DMS114 treated with DMSO at 0.1 percent for 48 hours (cell line): Measurements from ENCODE around the gene SNN.

Experiments
- DNase-seq: peaks from one replicate; lab custom pipeline; 2025; ENCODE audit not compliant: unreplicated experiment; lab: John Stamatoyannopoulos, UW

The SNN gene

DNA sequence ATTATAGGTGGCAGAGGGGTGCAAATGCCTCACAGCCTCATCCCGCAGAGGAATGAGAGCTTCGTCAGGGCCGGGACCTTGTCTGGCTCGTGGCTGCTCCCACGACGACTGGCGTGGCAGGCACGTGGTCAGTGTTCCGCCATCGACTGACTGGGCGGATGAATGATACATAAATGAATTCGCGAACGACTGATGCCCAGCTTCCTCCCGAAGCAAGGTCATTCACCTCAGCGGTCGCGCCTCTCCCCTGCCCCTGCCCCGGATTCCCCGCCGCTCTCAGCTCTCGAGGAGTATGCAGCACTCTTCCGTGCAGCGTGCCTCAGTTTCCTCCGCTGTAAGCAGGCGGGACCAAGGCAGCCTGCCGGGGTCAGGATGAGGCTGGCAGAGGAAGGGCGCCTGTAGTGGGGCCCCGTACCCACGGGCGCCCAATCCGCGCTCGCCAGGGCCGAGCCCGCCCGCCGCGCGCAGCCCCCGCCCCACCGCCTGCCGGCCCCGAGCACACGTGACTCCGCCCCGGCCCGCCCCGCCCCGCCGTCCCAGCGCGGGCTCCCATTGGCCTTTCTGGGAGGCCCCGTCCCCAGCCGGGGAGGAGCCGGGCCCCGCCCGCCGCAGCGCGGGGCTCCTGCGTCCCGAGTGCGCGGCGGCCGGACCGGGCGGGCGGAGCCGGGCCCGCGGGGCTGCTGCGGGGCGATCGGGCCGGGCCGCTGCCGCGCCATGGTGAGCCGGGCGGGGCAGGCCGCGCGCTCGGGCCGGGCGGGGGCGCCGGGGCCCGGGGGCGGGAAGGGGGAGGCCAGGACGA, at the start of gene SNN:
Gene SNN (plus strand): TSS at position 632 of the 799 bp plus-strand sequence. CDS start 7,605 bp downstream, outside the sequence.
- DNase-seq, result peak; percentile 41

DNA sequence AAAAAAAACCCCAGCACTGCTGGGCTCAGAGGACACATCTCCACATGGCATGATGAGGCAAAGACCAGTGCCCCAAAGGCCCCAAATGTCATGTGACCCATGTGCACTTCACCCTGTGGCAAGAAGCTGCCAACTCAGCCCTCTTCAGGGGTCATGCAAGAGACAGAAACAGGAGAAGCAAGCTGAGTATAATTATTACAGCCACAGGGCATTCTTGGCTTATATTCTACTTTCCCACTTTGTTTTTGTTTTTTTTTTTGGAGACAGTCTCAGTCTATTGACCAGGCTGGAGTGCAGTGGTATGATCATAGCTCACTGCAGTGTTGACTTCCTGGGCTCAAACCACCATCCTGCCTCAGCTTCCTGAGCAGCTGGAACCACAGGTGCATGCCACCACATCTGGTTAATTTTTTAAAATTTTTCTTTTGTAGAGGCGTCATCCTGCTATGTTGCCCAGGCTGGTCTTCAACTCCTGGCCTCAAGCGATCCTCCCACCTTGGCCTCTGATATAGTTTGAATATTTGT, 48.9 kb upstream of the SNN start:
- no peak for DNase-seq

DNA sequence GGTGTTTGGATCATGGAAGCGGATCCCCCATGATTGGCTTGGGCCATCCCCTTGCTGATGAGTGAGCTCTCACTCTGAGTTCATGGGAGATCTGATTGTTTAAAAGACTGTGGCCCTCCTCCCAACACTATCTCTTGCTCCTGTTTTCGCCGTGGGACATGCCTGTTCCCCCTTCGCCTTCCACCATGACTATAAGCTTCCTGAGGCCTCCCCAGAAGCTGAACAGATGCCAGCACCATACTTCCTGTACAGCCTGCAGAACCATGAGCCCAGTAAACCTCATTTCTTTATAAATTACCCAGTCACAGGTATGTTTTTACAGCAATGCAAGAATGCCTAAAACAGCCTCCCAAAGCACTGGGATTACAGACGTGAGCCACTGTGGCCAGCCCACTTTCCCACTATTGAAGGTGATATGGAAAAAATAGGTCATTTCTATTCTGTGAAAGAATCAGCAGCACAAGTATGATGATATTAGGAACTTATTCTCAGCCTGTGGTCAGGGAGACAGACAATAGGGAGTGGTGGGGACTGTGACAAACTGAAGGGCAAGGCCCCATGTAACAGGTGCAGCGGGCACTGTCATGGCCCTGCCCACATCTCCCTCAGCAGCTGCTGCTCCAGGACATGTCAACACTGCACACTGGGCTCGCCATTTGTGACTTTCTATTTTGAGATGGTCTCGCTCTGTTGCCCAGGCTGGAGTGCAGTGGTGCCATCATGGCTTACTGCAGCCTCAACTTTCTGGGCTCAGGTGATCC, 47.8 kb upstream of the SNN start:
- no peak for DNase-seq

DNA sequence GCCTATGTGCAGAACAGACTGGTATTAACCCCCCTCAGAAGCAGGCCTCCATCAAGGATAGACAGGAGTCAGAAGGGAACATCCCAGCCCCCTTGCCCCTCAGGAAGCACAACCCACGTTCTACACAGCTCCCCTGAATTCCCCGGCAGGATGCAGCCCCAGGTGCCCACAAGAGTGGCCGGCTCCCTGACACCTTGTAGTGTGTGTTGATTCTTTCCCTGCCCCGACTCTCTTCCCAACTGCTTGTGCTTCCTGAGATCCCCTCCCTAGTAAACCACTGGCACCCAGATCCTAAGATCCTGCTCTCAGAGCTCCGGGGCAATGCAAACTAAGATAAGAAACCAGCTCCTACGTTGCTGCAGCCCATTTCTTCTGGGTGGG, 46.7 kb upstream of the SNN start:
- no peak for DNase-seq

DNA sequence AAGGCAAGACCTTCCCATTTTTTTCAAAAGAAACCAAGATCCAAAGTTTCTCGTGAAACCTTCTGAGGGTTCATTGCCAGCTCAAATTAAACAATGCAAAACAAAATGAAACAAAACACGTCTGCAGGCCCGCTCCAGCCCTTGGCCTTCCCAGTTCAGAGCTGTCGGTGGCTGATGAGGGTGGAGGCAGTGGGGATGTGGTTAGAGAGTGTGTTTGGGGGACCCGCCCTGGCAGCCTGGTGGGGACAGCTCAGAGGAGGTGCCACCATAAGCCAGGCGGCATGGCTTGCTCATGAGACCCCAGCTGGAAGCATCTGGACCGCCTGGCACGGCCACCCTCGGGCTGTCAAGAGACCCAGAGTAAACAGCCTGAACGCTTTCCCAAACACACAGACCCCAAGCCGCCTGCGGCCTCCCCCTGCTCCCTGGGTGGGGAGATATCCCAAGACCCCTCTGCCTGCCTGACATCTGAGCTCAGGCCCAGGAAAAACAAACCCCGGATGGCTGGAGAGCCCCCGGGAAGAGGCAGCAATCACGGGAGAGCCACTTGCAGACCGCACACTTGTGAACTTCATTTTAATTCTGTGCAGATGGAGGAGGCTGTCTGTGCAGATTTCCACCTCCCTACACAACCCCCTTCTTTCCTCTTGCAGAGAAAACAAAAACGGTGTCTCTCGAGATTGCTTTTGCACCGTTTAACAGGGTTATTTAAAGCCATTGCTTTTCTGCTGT, 46.2 kb upstream of the SNN start:
- no peak for DNase-seq

DNA sequence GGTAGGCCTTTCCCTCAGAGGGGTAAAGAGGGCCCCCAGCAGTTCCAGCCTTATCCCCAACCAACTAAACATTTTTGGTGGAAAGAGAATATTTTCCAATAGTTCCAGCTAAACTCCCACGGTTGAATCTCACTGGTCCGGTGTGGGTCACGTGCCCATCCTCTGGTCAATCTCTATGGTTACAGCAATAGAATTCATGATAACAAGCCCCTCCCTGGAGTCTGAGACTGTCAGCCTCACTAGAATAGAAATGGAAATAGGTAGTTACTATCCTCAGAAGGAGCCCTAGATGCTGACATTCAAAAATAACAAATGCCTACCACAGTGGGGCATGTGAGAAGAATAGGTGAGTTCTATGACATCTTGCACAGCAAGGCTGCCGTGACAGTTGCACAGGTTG, 44.0 kb upstream of the SNN start:
- no peak for DNase-seq

DNA sequence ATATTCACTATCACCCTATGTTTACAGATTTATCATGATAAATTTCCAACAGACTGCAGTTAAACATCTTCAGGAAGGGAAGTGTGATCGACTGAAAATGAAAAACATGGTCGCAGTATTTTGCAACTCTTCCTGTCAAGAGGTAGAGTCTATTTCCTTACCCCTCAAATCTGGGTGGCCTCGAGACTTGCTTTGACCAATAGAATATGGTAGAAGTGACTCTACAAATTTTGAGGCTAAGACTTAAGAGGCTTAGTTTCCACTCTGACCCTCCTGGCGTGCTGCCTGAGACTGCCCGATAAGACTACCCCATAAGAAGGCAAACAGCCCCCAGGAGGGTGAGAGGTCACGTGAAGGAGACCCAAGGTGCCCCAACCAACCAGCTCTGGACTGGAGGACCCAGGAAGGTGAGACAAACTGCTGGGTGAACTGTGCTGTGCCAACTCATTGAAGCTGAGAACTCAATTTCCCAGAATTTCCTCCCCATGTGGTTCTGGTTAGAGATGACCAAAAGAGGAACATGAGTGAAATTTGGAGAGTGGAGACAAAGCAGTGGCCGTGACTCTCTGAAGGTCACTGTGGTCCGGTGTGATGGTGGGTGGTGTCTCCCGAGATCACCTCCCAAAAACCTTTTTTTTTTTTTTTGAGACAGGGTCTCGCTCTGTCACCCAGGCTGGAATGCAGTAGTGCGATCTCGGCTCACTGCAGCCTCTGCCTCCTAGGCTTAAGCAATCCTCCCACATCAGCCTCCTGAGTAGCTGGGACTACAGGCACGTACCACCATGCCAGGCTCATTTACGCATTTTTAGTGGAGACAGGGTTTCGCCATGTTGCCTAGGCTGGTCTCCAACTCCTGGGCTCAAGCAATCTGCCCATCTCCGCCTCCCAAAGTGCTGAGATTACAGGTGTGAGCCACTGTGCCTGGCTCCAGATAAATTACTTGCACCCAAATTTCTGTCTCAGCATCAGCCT, 43.3 kb upstream of the SNN start:
- no peak for DNase-seq

DNA sequence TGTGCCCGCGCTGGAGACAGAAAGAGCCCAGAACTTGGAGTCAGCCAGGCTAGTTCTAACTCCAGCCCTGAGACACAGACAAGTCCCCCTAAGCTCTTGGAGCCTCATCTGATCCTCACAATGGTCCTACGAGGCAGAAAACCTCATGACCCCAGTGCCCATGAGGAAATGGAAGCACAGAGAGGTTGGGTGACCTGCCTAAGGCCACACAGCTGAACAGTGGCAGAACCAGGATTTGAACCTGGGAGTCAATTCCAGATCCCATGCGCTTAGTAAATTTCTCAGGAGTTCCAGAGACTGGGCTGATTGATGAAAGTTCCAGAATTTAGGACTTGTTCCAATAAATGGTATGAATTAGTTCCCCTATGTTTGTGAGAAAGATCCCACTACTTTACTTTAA, 42.5 kb upstream of the SNN start:
- DNase-seq, result no peak

DNA sequence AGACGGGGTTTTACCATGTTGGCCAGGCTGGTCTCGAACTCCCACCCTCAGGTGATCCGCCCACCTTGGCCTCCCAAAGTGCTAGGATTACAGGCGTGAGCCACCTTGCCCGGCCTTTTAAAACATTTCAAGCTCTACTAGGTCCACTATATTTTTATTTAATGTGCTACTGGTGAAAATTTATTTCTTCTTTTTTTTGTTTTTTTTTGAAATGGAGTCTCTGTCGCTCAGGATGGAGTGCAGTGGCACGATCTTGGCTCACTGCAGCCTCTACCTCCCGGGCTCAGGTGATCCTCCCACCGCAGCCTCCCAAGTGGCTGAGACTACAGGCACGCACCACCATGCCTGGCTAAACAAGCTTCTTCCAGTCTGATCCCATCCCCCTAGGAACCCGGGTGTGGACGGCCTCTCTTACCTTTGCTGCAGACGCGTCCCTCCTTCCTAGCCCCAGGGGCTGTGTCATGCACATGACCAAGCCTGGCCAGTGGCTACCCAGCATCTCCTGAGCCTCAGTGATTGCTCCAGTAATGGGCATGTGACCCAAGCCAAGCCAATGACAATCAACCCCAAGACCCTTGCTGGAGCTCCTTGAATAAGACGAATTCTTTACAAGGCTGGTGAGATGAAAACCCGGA, 41.5 kb upstream of the SNN start:
- DNase-seq, result no peak

DNA sequence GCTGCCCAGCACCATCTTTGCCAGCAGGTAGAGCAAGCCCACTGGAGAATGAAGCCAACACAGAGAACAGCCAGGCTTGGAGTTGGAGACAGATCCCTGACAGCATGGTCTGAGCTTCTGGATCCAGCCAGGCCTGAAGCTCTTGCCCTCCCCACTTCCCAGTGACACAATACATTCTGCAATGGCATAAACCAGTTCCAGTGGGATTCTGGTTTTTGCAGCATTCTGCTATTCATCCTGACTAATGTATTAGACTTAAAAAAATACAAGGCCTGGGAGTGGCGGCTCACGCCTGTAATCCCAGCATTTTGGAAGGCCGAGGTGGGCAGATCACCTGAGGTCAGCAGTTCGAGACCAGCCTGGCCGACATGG, 41.0 kb upstream of the SNN start:
- no peak for DNase-seq

DNA sequence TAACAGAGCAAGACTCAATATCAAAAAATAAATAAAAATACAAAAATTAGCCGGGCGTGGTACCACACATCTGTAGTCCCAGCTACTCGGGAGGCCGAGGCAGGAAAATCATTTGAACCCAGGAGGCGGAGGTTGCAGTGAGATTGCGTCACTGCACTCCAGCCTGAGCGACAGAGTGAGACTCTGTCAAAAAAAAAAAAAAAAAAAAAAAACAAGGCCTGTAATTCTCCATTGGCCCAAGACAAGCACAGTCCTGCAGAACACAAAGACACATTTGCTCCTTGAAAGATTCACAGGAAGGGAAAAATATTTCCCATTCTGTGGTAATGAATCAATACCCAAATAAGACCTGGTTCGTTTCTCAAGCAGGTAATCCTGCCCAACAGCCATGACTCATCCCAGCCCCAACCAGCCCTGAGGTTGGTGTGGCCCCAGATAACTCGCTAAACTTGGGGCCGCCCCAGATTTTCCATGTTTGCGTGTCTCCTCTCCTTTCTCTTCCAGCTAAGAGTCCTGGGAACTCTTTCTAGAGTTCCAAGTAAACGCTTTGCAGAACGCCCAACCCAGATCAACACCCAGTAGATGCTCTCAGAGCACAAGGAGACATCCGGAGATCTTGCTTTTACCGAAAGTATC, 40.3 kb upstream of the SNN start:
- DNase-seq, result no peak

DNA sequence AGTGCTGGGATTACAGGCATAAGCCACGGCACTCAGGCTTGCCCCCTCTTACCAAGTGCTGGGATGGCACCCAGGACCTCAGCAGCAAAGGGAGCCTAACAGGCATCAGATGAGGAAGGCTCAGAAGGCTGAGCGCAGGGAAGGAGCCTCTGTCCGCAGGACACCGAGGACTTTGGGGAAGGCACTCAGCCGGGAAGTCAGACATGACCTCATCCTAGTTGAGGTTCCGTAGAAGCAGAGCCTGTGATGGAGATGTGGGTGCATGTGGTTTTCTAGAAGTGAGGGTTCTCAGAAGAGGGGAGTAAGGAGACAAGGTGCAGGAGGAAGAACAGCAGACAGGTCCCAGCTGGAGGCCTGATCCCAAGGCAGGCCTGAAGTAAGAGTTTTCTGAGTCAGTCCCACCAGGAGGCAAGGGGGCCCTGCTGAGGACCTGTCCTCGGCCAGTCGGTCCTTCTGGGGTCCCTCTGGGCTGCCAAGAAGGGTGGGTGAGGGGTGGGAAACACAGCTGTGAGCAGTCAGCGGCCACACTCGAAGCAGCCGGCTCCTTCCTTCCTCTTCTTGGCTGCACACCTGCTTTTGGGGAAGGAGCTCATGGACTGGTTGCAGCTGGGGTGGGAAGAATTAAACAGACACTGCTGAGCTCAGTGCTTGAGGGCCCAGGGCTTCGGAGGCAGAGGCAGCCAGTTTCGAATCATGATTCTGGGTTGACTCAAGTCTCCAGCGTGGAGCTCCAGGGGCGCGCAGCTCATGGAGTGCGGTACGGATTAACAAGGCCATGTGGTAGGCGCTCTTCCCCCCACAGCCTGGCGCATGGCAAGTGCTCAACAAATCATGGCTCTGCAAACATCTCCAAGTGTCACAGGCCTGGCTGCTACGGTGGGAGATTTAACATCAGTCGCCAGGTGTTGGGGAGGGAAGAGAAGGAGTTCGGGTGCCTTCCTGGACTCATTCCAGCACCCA, 38.9 kb upstream of the SNN start:
- no peak for DNase-seq

DNA sequence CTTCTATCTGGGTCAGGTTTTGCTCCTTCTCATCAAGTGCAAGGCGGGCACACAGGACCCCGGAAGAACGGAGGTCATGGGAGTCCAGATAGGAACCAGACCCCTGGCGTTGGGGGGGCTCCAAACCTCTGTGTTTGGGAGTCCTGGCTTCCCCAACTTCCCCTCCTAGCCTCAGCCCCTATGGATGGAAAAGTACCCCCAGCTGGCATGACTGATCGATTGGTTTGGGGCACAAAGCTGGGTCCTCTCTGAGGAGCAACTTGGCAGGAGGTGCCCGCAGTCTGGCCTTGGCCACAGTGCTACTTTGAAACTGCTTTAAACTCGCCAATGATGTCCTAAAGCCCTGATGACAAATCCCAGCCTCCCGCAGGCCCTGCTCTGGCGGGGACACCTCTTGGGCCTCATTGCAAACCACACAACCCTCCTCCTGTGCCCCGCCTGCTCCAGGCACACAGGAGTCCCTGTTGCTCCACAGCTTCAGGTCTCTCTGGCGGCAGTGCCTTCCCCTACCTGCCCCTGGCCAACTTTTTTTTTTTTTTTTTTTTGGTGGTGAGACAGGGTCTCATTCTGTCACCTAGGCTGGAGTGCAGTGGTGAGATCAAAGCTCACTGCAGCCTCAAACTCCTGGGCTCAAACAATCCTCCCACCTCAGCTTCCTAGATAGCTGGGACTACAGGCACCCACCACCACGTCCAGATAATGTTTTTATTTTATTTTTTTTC, 38.0 kb upstream of the SNN start:
- DNase-seq, result no peak

DNA sequence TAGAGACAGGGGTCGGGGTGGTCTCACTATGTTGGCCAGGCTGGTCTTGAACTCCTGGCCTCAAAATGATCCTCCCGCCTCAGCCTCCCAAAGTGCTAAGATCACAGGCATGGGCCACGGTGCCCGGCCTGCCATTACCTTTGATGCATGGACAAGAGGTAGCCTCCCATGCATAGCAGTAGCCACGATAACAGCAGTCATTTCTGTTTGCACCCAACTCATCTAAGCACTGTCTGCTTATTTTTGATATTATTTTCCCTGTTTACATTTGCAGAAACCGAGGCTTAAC, 37.5 kb upstream of the SNN start:
- DNase-seq, result no peak

DNA sequence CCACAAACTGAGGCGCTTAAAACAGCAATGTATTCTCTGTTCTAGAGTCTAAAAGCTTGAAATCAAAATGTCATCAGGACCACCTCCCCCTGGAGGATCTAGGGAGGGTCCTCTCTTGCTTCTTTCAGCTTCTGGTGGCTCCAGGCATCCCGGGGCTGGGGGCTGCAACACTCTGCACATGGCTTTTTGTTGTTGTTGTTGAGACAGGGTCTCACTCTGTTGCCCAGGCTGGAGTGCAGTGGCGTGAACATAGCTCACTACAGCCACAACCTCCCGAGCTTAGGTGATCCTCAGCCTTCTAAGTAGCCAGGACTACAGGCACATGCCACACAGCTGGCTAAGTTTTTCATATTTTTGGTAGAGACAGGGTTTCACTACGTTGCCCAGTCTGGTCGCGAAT, 37.0 kb upstream of the SNN start:
- DNase-seq, result no peak

DNA sequence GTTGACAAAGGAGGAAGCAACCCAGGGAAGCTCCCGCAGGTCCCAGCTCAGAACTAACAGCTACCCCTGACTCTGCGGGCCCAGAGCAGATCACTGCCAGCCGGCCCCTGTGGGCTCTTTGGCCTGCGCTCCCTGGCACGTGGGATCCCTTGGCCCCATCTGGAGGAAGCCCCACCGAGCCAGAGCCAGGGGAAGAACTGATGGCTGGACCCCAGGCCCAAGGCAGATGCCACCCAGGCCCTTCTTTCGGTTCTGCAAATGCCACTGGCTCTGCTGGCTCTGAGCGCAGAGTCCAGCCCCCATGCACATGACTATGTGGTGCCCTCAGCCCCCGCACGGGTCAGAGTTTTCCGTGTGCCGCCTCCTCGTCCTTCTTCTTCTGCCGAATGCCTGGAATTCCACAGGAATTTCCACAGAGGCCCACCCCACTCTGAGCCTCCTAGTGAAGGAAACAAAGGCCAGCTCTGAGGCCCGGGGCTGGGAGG, 35.8 kb upstream of the SNN start:
- no peak for DNase-seq

DNA sequence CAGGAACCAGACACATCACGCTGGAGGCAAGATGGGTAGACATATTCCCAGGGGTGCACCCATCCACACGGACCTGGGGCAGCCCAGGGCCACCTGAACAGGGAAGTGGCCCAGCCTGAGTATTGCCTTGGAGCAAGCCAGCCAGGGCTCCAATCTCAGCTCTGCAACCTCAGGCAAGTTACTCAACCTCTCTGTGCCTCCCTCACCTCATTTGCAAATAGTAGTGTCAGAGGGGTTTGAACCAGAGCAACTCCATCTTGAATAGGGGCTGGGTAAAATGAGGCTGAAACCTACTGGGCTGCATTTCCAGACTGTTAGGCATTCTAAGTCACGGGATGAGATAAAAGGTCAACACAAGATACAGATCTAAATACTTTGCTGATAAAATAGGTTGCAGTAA, 35.1 kb upstream of the SNN start:
- no peak for DNase-seq

DNA sequence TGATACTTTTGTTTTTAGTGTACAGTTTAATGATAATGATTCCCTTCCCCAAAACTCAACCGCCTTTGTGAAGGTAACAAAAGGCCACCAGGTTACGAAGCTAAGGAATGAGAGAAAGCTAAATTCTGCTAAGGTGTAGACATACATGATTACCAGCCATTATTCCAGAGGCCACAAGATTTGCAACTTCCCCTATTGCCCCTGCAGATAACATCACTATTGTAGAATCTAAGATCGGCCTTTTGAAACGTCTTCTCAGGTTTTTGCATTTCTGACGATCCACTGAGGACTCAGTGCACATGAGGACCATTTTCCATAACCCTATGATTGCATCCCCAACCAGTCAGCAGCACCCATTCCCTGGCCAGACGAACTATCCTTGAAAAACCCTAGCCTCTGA, 33.9 kb upstream of the SNN start:
- DNase-seq, result no peak
